Lower leg skin (tissue), 4 donors: Measurements from ENCODE around the gene ANGPT4. TPM values are rescaled to one million over a fixed set of nuclear protein-coding genes. Genes with fewer than 3 reads are reported as not detected.

Source experiments
- DNase-seq, 2 donors: peaks; one replicate each; pipeline ENCODE4 v3.0.0-alpha.2; 2019; ENCODE audit warnings: low spot score in 2 of 2
- H3K4me3 ChIP-seq: fragments of 200-600 bp; sonication (generic); 2 replicates; pipeline ENCODE4 v1.5.1; 2017; ENCODE audit warnings: mild to moderate bottlenecking, low read depth; ENCODE audit not compliant: poor library complexity, severe bottlenecking
- POLR2A ChIP-seq, 2 donors: fragments of 450-650 bp; IDR thresholded peaks; one replicate each; pipeline ENCODE4 v1.6.1; 2016 to 2017; ENCODE audit warnings: antibody characterized with exemption in 2 of 2, mild to moderate bottlenecking in 1 of 2, moderate library complexity in 1 of 2
- WGBS, 2 donors: methylation state at CpG; one replicate each; pipeline ENCODE4 v1.1.5; 2018; 5-methylcytosine and 5-hydroxymethylcytosine counted together
- intact Hi-C: fragments of 100-400 bp; cut with DNase I; formaldehyde crosslinking; loops from one replicate; pipeline ENCODE4 v1.15.0; 2023; ENCODE audit warnings: low total_unique reads
- total RNA-seq, 4 donors: library from RNA; depleted of rRNA; stranded (reverse); fragments of >200 nt; gene quantifications; one replicate each; pipeline ENCODE4 v1.1.0, GENCODE V29; 2016
- TF ChIP-seq, protein P1 (sequence below), 3 donors: fragments of 450-650 bp; IDR thresholded peaks; one replicate each; pipeline ENCODE4 v1.5.1; 2016; ENCODE audit warnings: antibody characterized with exemption in 3 of 3, mild to moderate bottlenecking in 3 of 3, moderate library complexity in 2 of 3

The ANGPT4 gene
- total RNA-seq, 4 donors from 2014 or later, result 0.80 to 4.2 (median 1.7) TPM

DNA sequence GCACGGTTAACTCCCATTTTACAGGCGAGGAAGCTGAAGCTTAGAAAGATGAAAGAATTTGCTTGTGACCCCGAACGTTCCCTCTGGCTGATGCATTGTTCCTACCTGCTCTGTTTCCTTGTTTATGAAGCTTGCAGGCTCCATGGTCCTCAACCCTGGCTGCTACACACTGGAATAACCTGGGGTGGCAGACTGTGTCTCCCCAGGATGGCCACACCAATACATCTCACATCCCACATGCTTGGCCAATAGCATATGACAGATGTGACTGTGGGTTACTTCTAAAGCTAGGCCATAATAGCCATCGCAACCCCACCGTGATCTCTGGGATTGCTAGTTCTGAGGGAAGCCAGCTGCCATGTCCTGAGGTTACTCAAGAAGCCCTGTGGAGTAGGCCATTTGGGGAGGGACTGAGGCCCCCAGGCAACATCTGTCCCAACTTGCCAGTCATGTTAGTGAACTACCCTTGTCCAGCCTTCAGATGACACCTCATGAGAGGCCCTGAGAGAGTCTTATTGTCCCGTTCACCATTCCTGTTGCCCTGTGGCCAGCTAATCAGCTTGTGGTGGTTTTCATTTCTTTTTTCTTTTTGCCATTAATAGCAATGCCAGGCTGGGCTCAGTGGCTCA lies 89.3 kb downstream of the ANGPT4 start:
- WGBS, 2 donors, result 87 to 90% methylated on average over 7 of the region's 7 CpGs
- peak in 1 of 2 donors; percentile 72 for DNase-seq

DNA sequence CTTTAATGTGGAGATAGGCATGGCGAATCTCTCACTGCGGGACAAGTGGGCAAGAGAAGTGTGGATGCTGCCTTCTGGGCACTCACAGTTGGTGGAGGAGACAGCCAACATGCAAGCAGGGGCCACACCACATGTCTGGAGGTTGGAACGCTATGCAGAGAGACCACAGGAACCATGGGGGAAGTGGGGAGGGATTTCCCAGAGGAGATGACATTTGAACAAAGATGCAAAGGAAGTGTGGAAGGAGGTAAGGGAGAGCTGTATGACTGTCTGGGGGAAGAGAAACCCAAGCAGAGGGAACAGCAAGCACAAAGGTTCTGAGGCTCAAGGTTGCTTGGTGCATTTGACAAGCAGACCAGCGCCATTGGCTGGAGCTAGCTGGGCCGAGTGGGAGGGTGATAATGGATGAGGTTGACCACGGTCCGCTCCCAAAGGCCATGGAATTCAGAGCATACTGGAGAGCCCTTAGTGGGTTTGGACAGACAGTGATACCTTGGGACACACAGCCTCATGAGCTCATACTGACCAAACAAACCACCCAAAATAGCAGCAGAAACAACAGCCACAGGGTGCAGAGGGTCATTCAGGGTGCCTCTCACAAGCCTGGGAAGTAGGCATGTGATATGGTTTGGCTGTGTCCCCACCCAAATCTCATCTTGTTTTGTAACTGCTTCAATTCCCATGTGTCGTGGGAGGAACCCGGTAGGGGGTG lies 90.3 kb downstream of the ANGPT4 start:
- intact Hi-C loops, result no loop called here
- no peak overlapping the region for H3K4me3 ChIP-seq
- no peak for TF ChIP-seq POLR2A (IDR thresholded peaks at IDR 0.05)
- TF ChIP-seq, protein P1, sequence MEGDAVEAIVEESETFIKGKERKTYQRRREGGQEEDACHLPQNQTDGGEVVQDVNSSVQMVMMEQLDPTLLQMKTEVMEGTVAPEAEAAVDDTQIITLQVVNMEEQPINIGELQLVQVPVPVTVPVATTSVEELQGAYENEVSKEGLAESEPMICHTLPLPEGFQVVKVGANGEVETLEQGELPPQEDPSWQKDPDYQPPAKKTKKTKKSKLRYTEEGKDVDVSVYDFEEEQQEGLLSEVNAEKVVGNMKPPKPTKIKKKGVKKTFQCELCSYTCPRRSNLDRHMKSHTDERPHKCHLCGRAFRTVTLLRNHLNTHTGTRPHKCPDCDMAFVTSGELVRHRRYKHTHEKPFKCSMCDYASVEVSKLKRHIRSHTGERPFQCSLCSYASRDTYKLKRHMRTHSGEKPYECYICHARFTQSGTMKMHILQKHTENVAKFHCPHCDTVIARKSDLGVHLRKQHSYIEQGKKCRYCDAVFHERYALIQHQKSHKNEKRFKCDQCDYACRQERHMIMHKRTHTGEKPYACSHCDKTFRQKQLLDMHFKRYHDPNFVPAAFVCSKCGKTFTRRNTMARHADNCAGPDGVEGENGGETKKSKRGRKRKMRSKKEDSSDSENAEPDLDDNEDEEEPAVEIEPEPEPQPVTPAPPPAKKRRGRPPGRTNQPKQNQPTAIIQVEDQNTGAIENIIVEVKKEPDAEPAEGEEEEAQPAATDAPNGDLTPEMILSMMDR (IDR thresholded peaks at IDR 0.05), result no peak
- DNase-seq, result peak in 1 of 2 donors; percentile 40
- 83 to 84% methylated on average over 9 of the region's 9 CpGs for WGBS, 2 donors

More for the DNA sequence above, 89.3 kb downstream of the ANGPT4 start:
- TF ChIP-seq, protein P1 (IDR thresholded peaks at IDR 0.05), result no peak
- TF ChIP-seq POLR2A (IDR thresholded peaks at IDR 0.05), result no peak
- intact Hi-C loops, result no loop called here
- no peak overlapping the region for H3K4me3 ChIP-seq

DNA sequence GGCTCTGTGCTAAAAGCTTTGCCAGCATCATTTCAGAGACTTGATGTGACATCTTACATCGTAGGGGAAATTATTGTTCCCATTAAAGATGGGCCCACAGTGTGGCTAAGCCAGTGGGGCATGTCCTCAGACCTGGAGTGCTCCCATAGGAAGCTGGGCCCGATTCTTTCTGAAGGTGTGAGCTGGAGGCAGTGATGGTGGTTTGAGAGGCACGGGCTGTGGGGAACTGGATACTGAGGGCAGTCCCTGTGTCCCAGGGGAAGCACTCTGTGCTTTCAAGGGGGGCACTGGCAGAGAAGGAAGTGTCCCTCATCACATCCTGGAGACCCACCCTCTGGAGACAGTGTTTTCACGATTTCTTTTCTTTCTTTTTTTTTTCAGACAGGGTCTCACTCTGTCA lies 91.2 kb downstream of the ANGPT4 start:
- intact Hi-C loops, result loop anchor here (5.0 kb wide), 1 partner anchor 362 kb away; no protein-coding TSS in a partner anchor
- H3K4me3 ChIP-seq, result no peak overlapping the region
- peak in 1 of 2 donors; percentile 34 for DNase-seq
- TF ChIP-seq, protein P1 (IDR thresholded peaks at IDR 0.05), result no peak
- TF ChIP-seq POLR2A (IDR thresholded peaks at IDR 0.05), result no peak
- 79 to 90% methylated on average over 4 of the region's 4 CpGs for WGBS, 2 donors

DNA sequence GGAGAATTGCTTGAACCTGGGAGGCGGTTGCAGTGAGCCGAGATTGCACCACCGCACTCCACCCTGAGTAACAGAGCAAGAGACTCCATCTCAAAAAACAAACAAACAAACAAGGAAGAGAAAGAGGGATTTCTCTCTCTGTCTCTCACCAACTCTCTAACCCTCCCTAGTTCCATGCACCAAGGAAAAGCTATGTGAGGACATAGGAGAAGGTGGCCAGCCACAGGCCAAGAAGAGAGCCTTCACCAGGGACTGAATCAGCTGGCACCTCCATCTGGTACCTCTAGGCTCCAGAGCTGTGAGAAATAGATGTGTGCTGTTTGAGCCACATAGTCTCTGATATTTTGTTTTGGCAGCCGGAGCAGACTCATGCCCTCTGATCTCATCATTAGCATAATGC lies 91.6 kb downstream of the ANGPT4 start:
- peak in 1 of 2 donors; percentile 18 for DNase-seq
- TF ChIP-seq POLR2A (IDR thresholded peaks at IDR 0.05), result no peak
- TF ChIP-seq, protein P1 (IDR thresholded peaks at IDR 0.05), result no peak
- H3K4me3 ChIP-seq, result no peak overlapping the region
- intact Hi-C loops, result loop anchor here (5.0 kb wide), 1 partner anchor 363 kb away; no protein-coding TSS in a partner anchor
- 93 to 95% methylated on average over 4 of the region's 4 CpGs for WGBS, 2 donors

DNA sequence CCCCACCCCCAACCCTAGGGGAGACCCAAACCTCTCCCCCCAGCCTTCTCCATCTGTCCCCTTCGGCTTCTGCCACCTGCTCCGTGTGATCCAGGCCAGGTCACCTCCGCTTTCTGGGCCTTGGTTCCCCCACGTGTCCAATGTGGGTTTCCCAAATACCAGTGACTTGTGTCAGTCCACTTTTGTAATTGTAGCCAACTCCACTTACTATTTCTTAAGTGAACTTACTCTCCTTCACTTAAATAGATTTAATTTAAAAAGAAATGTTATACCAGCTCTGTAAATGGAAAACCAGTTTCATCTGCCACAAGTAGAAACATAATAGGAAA lies 92.6 kb downstream of the ANGPT4 start:
- DNase-seq, result no peak
- TF ChIP-seq, protein P1 (IDR thresholded peaks at IDR 0.05), result no peak
- TF ChIP-seq POLR2A (IDR thresholded peaks at IDR 0.05), result no peak
- no peak overlapping the region for H3K4me3 ChIP-seq
- intact Hi-C loops, result loop anchor here (5.0 kb wide), 1 partner anchor 364 kb away; no protein-coding TSS in a partner anchor
- 91 to 93% methylated on average over 4 of the region's 4 CpGs for WGBS, 2 donors
